Uterus (tissue), 4 donors: ENCODE data around the gene VSIR. TPM values are rescaled to one million over a fixed set of nuclear protein-coding genes. Genes with fewer than 3 reads are reported as not detected.

Source experiments
- DNase-seq, 2 donors: peaks; one replicate each; pipeline ENCODE4 v3.0.0-alpha.2; 2019 to 2020
- H3K27ac ChIP-seq, 2 donors: fragments of 200-600 bp; sonication (generic); 1 replicate in 1 of 2; 2 replicates in 1 of 2; pipeline ENCODE4 v1.5.1; 2016 to 2018
- H3K27me3 ChIP-seq, 2 donors: fragments of 200-600 bp; sonication (generic); one replicate each; pipeline ENCODE4 v1.5.1; 2018 to 2019; ENCODE audit warnings: control low read depth in 1 of 2
- H3K36me3 ChIP-seq, 2 donors: fragments of 200-600 bp; sonication (generic); one replicate each; pipeline ENCODE4 v1.5.1; 2019; ENCODE audit warnings: control low read depth in 1 of 2
- H3K4me1 ChIP-seq, 2 donors: fragments of 200-600 bp; sonication (generic); one replicate each; pipeline ENCODE4 v1.5.1; 2018 to 2019; ENCODE audit warnings: control low read depth in 1 of 2
- H3K4me3 ChIP-seq, 2 donors: fragments of 200-600 bp; sonication (generic); 1 replicate in 1 of 2; 2 replicates in 1 of 2; pipeline ENCODE4 v1.5.1; 2018 to 2019; ENCODE audit warnings: mild to moderate bottlenecking in 1 of 2
- H3K9me3 ChIP-seq, 2 donors: fragments of 200-600 bp; sonication (generic); one replicate each; pipeline ENCODE4 v1.5.1; 2019; ENCODE audit warnings: control low read depth in 1 of 2
- POLR2A ChIP-seq, 2 donors: fragments of 450-650 bp; IDR thresholded peaks; one replicate each; pipeline ENCODE4 v1.6.1; 2016; ENCODE audit warnings: antibody characterized with exemption in 2 of 2, mild to moderate bottlenecking in 1 of 2, moderate library complexity in 1 of 2
- intact Hi-C: fragments of 100-400 bp; cut with DNase I; formaldehyde crosslinking; loops from one replicate; pipeline ENCODE4 v1.15.1; 2023; ENCODE audit warnings: low total_unique reads
- total RNA-seq, 4 donors: library from RNA; depleted of rRNA in 3 of 4; stranded (reverse); fragments of >200 nt in 3 of 4; gene quantifications; one replicate each; pipeline versions ENCODE4 v1.1.0 to v1.2.4, GENCODE V29; 2014 to 2023
- TF ChIP-seq, protein P1 (sequence below), 4 experiments: fragments of 200-600 bp in 2 of 4; fragments of 450-650 bp in 2 of 4; sonication (generic) in 2 of 4; IDR thresholded peaks; one replicate each; pipeline ENCODE4 v1.5.1; 2016 to 2019; ENCODE audit warnings: antibody characterized with exemption in 4 of 4, mild to moderate bottlenecking in 2 of 4, moderate library complexity in 1 of 4
- donor health status: DM: yes; HTN: yes; CAD: no.

VSIR gene
- total RNA-seq, 4 donors from 2014 or later, result 18.9 to 127 (median 36.7) TPM

GRCh38 chr10:71772832-71773220, 494 bp downstream of the VSIR start:
- no peaks in the 10 kb centered on the region for H3K36me3 ChIP-seq
- peaks cover 14 to 26% of the 10 kb centered on the region in 2 donors for H3K4me1 ChIP-seq
- H3K4me3 ChIP-seq, result peak overlapping the region; percentile 66 to 81
- peak overlapping the region; percentile 94 to 97 for H3K27ac ChIP-seq
- H3K27me3 ChIP-seq, result no peaks in the 10 kb centered on the region
- DNase-seq, result peak in 1 of 2 donors; percentile 54
- H3K9me3 ChIP-seq, result no peaks in the 10 kb centered on the region
- intact Hi-C loops, result loop anchor here (5.0 kb wide), 1 partner anchor 66 kb away; no protein-coding TSS in a partner anchor
- TF ChIP-seq, protein P1, sequence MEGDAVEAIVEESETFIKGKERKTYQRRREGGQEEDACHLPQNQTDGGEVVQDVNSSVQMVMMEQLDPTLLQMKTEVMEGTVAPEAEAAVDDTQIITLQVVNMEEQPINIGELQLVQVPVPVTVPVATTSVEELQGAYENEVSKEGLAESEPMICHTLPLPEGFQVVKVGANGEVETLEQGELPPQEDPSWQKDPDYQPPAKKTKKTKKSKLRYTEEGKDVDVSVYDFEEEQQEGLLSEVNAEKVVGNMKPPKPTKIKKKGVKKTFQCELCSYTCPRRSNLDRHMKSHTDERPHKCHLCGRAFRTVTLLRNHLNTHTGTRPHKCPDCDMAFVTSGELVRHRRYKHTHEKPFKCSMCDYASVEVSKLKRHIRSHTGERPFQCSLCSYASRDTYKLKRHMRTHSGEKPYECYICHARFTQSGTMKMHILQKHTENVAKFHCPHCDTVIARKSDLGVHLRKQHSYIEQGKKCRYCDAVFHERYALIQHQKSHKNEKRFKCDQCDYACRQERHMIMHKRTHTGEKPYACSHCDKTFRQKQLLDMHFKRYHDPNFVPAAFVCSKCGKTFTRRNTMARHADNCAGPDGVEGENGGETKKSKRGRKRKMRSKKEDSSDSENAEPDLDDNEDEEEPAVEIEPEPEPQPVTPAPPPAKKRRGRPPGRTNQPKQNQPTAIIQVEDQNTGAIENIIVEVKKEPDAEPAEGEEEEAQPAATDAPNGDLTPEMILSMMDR (IDR thresholded peaks at IDR 0.05), result no peak
- no peak for TF ChIP-seq POLR2A (IDR thresholded peaks at IDR 0.05)

DNA sequence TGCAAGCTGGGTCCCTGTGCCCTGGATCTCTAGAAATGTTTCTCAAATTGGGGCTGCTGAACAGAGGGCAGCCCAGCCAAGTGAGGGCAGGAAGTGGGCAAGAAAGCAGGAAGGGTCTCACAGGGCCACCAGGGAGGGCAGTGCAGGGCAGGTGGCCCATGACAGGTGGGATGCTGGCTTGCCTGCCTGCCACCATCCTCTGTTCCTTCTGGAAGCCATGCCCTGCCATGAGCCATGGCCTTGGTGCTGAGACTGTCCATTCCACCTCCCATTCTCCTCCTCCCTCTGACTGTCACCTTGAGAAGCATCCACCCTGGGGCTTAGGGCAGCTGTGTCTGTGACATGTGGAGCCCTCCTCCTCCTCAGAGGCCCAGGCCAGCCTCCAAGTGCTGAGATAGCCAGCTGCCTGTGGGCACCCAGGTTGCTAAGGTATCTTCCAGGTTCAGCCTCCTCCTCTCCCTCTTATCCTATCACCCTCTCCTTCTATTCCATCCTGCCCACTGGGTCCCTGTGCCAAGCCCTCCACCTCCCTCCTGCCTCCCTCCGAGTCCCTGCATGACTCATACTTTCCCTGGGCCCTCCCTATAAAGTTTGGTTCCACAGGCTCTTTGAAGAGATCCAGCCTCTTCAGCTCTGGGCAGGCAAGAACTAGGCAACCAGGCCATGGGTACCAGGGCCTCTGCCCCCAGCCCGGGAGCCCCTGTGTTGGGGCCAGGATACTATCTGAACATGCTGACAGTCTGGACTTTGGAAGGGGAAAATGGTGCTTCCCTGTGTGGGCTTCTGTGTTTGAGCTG, 1.3 kb downstream of the VSIR start:
- intact Hi-C loops, result loop anchor here (5.0 kb wide), 1 partner anchor 65 kb away; no protein-coding TSS in a partner anchor
- peak overlapping the region; percentile 94 to 97 for H3K27ac ChIP-seq
- peak; percentile 84 to 92 for DNase-seq
- no peaks in the 10 kb centered on the region for H3K36me3 ChIP-seq
- TF ChIP-seq, protein P1 (IDR thresholded peaks at IDR 0.05), result no peak
- TF ChIP-seq POLR2A (IDR thresholded peaks at IDR 0.05), result peak; percentile 61 to 64
- no peaks in the 10 kb centered on the region for H3K27me3 ChIP-seq
- no peaks in the 10 kb centered on the region for H3K9me3 ChIP-seq
- H3K4me1 ChIP-seq, result peaks cover 21 to 34% of the 10 kb centered on the region in 2 donors
- H3K4me3 ChIP-seq, result peak overlapping the region; percentile 66 to 81

DNA sequence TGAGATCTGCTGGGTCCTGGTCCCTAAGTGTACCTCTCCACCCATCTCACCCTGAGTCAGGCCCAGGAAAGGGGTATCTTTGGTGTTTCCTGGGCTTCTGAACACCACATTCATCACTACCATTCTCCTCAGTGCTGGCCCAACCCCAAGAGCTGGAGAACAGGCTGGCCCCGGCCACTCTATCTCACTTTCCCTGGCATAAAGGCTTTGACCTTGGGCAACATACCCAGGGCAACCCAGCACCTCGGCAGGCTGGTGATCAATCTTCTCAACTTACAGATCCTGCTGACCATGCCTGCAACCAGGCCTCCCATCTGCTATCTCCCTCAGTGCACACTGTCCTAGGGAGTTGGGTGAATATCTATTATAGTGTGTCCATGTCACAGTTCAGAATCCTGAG, 2.1 kb downstream of the VSIR start:
- H3K4me3 ChIP-seq, result peak overlapping the region in 1 of 2 donors; percentile 66
- DNase-seq, result no peak
- H3K4me1 ChIP-seq, result peaks cover 28 to 42% of the 10 kb centered on the region in 2 donors
- no peak for TF ChIP-seq POLR2A (IDR thresholded peaks at IDR 0.05)
- TF ChIP-seq, protein P1 (IDR thresholded peaks at IDR 0.05), result no peak
- no peaks in the 10 kb centered on the region for H3K27me3 ChIP-seq
- intact Hi-C loops, result loop anchor here (5.0 kb wide), 1 partner anchor 64 kb away; no protein-coding TSS in a partner anchor
- H3K36me3 ChIP-seq, result no peaks in the 10 kb centered on the region
- H3K9me3 ChIP-seq, result no peaks in the 10 kb centered on the region
- H3K27ac ChIP-seq, result peak overlapping the region; percentile 94 to 97

GRCh38 chr10:71770789-71771188, 2.5 kb downstream of the VSIR start:
- Histone ChIP-seq H3K4me3 (no peak overlapping the region), H3K9me3 (no peaks in the 10 kb centered on the region), H3K27ac (peak overlapping the region; percentile 94 to 97), H3K4me1 (peaks cover 29 to 46% of the 10 kb centered on the region in 2 donors), H3K36me3 (no peaks in the 10 kb centered on the region), H3K27me3 (no peaks in the 10 kb centered on the region)
- intact Hi-C loops, result loop anchor here (5.0 kb wide), 1 partner anchor 63 kb away; no protein-coding TSS in a partner anchor
- TF ChIP-seq, protein P1 (IDR thresholded peaks at IDR 0.05), result no peak
- no peak for TF ChIP-seq POLR2A (IDR thresholded peaks at IDR 0.05)
- DNase-seq, result peak in 1 of 2 donors; percentile 54

GRCh38 chr10:71770255-71770654, 3.1 kb downstream of the VSIR start:
- no peaks in the 10 kb centered on the region for H3K27me3 ChIP-seq
- H3K27ac ChIP-seq, result peak overlapping the region; percentile 94 to 97
- H3K4me1 ChIP-seq, result peaks cover 29 to 51% of the 10 kb centered on the region in 2 donors
- H3K36me3 ChIP-seq, result no peaks in the 10 kb centered on the region
- DNase-seq, result peak in 1 of 2 donors; percentile 51
- TF ChIP-seq POLR2A (IDR thresholded peaks at IDR 0.05), result no peak
- TF ChIP-seq, protein P1 (IDR thresholded peaks at IDR 0.05), result no peak
- H3K4me3 ChIP-seq, result no peak overlapping the region
- intact Hi-C loops, result loop anchor here (5.0 kb wide), 1 partner anchor 63 kb away; no protein-coding TSS in a partner anchor
- H3K9me3 ChIP-seq, result no peaks in the 10 kb centered on the region
